NCI-H2196 (cell line): ENCODE measurements around the gene EFNA3.
"Not testable (repeated sequence)": the region's sequence is repeated elsewhere in the genome, so short reads cannot be mapped to it uniquely, and the experiment has no call there.

Experiments
- DNase-seq: peaks from one replicate; lab custom pipeline; 2025; ENCODE audit not compliant: unreplicated experiment; lab: John Stamatoyannopoulos, UW

EFNA3 gene

GRCh38 chr1:155108296-155108695 lies 29.7 kb downstream of the EFNA3 start:
- DNase-seq: no peak

GRCh38 chr1:155110381-155110780 lies 31.7 kb downstream of the EFNA3 start:
- DNase-seq: no peak

- no peak for DNase-seq
Observed at GRCh38 chr1:155110826-155111225, 32.2 kb downstream of the EFNA3 start.

- DNase-seq: no peak
Observed at GRCh38 chr1:155113450-155113980, 34.9 kb downstream of the EFNA3 start.

GRCh38 chr1:155116113-155116764 lies 37.6 kb downstream of the EFNA3 start:
- no peak for DNase-seq

- no peak for DNase-seq
Observed at GRCh38 chr1:155117610-155118009, 39.0 kb downstream of the EFNA3 start.

GRCh38 chr1:155118090-155118489 lies 39.5 kb downstream of the EFNA3 start:
- not testable (repeated sequence) for DNase-seq

- no peak for DNase-seq
Observed at GRCh38 chr1:155120253-155120652, 41.6 kb downstream of the EFNA3 start.

GRCh38 chr1:155121249-155121648 lies 42.6 kb downstream of the EFNA3 start:
- DNase-seq: no peak

- no peak for DNase-seq
Observed at GRCh38 chr1:155122308-155122707, 43.7 kb downstream of the EFNA3 start.

GRCh38 chr1:155123801-155124200 lies 45.2 kb downstream of the EFNA3 start:
- no peak for DNase-seq

- no peak for DNase-seq
Observed at GRCh38 chr1:155124503-155125463, 46.1 kb downstream of the EFNA3 start.

GRCh38 chr1:155125511-155125945 lies 46.9 kb downstream of the EFNA3 start:
- peak; percentile 52 for DNase-seq

- DNase-seq: peak; percentile 81
Observed at GRCh38 chr1:155125946-155126555, 47.4 kb downstream of the EFNA3 start.

GRCh38 chr1:155126556-155127104 lies 48.0 kb downstream of the EFNA3 start:
- DNase-seq: peak; percentile 70

GRCh38 chr1:155127105-155127966 lies 48.7 kb downstream of the EFNA3 start, which contains the start of gene EFNA1:
Gene EFNA1, plus strand, starts transcription at chr1:155127876. Its CDS starts 102 bp downstream, at chr1:155127978.
- DNase-seq: peak; percentile 72

GRCh38 chr1:155127967-155128754 lies 49.5 kb downstream of the EFNA3 start:
- DNase-seq: no peak

GRCh38 chr1:155128755-155129473 lies 50.3 kb downstream of the EFNA3 start:
- peak; percentile 47 for DNase-seq
